ENCODE measurements around the gene EXOC5.

DNA sequence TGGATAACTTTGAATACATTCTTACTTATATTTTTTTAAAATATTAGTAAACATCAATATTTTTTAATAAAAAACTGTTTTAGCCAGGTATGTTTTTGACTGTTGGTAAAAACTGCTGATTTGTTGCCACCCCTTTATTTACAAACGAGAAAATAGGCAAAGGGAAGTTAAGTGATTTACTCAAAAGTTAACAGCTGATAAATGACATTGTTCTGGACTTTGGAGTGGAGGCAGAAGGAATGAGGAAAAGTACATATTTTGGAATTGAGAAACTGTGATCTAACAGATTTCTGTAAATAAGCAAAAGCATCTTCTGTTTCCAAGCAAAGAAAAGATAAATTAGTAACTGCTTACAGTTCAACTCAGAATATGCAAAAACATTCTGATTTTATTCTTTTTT is 4.5 kb upstream of the EXOC5 start:
- TF ChIP-seq, protein P1, sequence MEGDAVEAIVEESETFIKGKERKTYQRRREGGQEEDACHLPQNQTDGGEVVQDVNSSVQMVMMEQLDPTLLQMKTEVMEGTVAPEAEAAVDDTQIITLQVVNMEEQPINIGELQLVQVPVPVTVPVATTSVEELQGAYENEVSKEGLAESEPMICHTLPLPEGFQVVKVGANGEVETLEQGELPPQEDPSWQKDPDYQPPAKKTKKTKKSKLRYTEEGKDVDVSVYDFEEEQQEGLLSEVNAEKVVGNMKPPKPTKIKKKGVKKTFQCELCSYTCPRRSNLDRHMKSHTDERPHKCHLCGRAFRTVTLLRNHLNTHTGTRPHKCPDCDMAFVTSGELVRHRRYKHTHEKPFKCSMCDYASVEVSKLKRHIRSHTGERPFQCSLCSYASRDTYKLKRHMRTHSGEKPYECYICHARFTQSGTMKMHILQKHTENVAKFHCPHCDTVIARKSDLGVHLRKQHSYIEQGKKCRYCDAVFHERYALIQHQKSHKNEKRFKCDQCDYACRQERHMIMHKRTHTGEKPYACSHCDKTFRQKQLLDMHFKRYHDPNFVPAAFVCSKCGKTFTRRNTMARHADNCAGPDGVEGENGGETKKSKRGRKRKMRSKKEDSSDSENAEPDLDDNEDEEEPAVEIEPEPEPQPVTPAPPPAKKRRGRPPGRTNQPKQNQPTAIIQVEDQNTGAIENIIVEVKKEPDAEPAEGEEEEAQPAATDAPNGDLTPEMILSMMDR (IDR thresholded peaks at IDR 0.05; ENCODE audit: low read depth, low read length) = no peak
- no peak for TF ChIP-seq EZH2phosphoT487 (IDR thresholded peaks at IDR 0.05; ENCODE audit: low read depth)

Measured in OCI-LY3 (cell line).